Naive B cell (primary cell): Measurements from ENCODE around the gene FGF3. TPM values are rescaled to one million over a fixed set of nuclear protein-coding genes. Genes with fewer than 3 reads are reported as not detected.

ENCODE experiments used
- ATAC-seq, 2 donors: fragments of 150-1000 bp; cut with Tn5 transposase; 2 replicates each; pipeline ENCODE4 v1.10.0; 2021; ENCODE audit warnings: low read depth in 2 of 2, mild to moderate bottlenecking in 2 of 2, moderate library complexity in 2 of 2
- DNase-seq: peaks from one replicate; pipeline ENCODE4 v3.0.0; 2022
- H3K27ac Mint-ChIP-seq, 6 donors: one replicate each; pipeline ENCODE4 v1.8.0; 2020 to 2022; ENCODE audit warnings: mild to moderate bottlenecking in 6 of 6, mixed read lengths in 6 of 6, moderate library complexity in 5 of 6, inconsistent platforms in 2 of 6
- H3K27me3 Mint-ChIP-seq, 3 donors: one replicate each; pipeline ENCODE4 v1.8.0; 2021 to 2022; ENCODE audit warnings: mixed read lengths in 3 of 3, mild to moderate bottlenecking in 1 of 3
- H3K36me3 Mint-ChIP-seq, 2 donors: one replicate each; pipeline ENCODE4 v1.8.0; 2020 to 2022; ENCODE audit warnings: mixed read lengths in 2 of 2, inconsistent platforms in 1 of 2, mild to moderate bottlenecking in 1 of 2
- H3K4me1 Mint-ChIP-seq, 3 donors: one replicate each; pipeline ENCODE4 v1.8.0; 2020 to 2022; ENCODE audit warnings: mixed read lengths in 3 of 3, inconsistent platforms in 1 of 3, mild to moderate bottlenecking in 1 of 3, moderate library complexity in 1 of 3
- H3K4me3 Mint-ChIP-seq, 8 donors: one replicate each; pipeline ENCODE4 v1.8.0; 2020 to 2022; ENCODE audit warnings: mild to moderate bottlenecking in 8 of 8, mixed read lengths in 8 of 8, moderate library complexity in 8 of 8, inconsistent platforms in 2 of 8
- H3K9me3 Mint-ChIP-seq, 7 donors: one replicate each; pipeline ENCODE4 v1.8.0; 2020 to 2022; ENCODE audit warnings: mixed read lengths in 7 of 7, mild to moderate bottlenecking in 5 of 7, inconsistent platforms in 2 of 7, moderate library complexity in 1 of 7
- polyA plus RNA-seq, 6 donors: library from polyadenylated mRNA; unstranded; fragments of 300-500 nt; fragmentation: Illumina TruSeq; gene quantifications; one replicate each; pipeline ENCODE4 v1.2.3, GENCODE V29; 2021; ENCODE audit warnings: low read depth in 6 of 6

The FGF3 gene
- polyA plus RNA-seq, 6 donors from 2014 or later, result not detected

DNA sequence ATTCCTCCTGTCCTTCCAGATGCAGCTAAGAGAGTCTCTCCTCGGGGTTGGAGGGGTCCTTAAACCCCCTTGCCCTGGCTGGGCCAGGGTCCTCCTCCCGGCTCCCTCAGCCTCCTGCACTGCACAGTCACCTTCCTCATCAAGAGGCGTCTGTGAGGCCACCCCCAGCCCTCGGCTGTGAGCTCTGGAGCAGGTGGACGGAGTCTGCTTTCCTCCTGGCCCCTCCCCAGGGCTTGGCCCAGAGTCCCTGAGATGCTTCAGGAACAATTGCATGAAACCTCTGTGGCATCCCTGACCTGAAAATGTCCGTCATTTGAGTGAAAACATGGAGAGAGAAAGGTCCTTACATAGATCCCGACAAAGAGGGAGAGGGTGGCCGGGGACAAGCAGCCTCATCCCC is 6.7 kb upstream of the FGF3 start:
- Mint-ChIP-seq H3K36me3 (no peaks in the 10 kb centered on the region), H3K9me3 (peaks cover 0 to 8% (median 4%) of the 10 kb centered on the region in 7 donors), H3K4me1 (no peaks in the 10 kb centered on the region), H3K27ac (no peak overlapping the region), H3K27me3 (peaks cover 5 to 52% (median 37%) of the 10 kb centered on the region in 3 donors), H3K4me3 (no peak overlapping the region)
- DNase-seq (no peak), ATAC-seq (no peak)

DNA sequence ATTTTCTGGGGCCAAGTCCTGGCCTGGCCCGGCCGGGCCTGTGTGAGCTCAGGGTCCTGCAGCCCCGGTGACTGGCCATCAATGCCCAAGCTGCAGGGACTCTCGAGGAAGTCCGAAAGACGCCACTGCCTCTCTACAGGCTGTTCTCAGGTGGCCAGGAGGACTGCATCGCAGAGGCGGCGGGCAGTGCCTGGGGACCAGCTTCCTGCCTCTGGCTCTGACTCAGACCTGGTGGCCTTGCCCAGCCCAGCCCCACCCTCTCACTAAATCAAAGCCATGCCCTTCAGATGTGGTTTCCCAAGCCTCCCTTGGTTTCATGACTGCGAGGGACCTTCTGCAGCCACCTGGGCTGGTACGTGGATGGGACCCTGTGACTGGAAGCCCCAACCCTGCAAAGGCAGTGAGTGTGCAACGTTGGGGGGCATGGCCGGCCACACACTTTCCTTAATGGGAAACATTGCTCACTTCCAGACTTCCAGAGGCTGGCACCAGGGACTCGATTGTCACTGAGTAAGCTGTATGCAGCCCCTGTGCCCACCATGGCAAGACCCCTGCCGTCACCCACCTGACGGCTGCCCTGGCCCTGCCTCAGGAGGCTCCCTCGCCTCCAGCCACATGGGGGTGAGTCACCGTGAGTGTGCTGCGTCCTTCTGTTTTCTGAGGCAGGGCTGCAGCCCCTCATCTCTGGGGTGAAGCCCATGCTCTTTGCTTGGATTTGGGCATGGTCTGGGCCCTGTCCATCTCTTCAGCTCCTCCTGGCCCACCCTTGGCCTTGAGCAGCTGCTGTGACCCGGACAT is 6.0 kb upstream of the FGF3 start:
- Mint-ChIP-seq H3K4me3 (no peak overlapping the region), H3K27me3 (peaks cover 5 to 55% (median 39%) of the 10 kb centered on the region in 3 donors), H3K9me3 (peaks cover 0 to 8% (median 4%) of the 10 kb centered on the region in 7 donors), H3K36me3 (no peaks in the 10 kb centered on the region), H3K27ac (no peak overlapping the region), H3K4me1 (no peaks in the 10 kb centered on the region)
- DNase-seq (no peak), ATAC-seq (no peak)

DNA sequence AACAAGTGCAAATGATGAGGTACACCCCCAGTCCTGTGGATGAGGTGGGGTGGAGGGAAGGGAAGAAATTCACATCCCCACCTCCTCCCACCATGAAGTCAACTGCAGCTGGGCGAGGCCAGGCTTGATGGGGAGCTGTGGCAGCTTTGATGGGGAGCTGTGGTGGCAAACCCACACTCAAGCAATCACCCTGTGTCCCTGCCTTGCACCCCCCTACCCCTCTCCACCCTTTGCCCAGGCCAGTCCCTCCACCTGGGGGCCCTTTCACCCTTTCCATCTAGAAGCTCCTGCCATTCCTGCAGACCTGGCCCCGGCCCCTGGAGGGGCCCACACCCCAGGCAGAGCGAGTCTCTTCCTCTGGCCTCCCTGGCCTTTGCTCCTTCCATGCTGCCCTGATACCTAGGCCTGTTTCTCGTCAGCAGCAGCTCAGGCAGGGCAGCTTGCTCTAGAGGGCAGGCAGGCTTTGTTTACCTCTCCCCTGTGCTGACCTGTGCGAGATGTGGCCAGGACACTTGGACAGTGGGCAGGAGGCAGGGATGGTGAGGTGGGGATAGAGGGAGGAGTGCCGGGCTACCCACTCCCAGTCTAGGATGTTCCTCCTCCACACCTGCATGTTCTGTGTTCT is 4.5 kb upstream of the FGF3 start:
- no peak overlapping the region for H3K27ac Mint-ChIP-seq
- H3K4me1 Mint-ChIP-seq, result peaks cover 0 to 3% (median 0%) of the 10 kb centered on the region in 3 donors
- no peak overlapping the region for H3K4me3 Mint-ChIP-seq
- ATAC-seq (no peak), DNase-seq (no peak)
- H3K27me3 Mint-ChIP-seq, result peaks cover 9 to 64% (median 48%) of the 10 kb centered on the region in 3 donors
- peaks cover 0 to 8% (median 4%) of the 10 kb centered on the region in 7 donors for H3K9me3 Mint-ChIP-seq
- peaks cover 0 to 8% of the 10 kb centered on the region in 2 donors for H3K36me3 Mint-ChIP-seq

DNA sequence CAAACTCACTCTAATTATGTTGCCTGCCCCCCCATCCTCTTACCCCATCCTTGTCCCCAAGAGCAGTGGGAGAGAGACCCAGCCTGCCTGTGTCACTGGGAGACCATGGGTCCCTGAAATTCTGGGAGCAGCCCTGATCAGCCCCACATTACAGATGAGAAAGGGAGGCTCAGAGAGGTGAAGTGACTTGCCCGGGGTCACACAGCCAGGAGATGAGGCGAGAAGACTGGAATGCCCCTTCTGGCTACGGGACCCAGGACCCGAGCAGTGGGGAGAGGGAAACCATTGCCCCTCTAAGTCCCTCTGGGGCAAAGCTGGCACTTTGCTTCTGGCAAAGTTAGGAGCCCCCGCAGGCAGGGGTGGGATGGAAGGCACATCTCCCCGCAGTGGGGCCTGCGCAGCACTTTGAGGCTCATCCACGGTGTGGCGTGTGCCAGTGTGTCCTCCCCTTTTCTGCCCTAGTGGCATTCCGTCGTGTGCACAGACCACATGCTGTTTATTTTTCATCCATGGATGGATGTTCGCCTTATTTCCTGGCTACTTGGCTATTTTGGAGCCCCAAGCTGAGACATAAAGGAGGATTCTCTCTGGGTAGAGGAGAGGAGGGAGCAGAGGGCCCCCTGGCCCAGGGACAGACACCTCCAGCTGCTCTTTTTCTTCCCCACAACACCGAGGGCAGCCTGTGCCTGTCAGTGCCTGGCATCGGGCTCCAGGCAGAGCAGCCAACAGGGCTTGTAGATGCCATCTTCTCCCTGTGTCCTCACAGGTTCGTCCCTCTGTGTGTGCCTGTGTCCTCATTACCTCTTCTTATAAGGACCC is 3.7 kb upstream of the FGF3 start:
- H3K36me3 Mint-ChIP-seq, result peaks cover 0 to 8% of the 10 kb centered on the region in 2 donors
- no peak overlapping the region for H3K27ac Mint-ChIP-seq
- H3K27me3 Mint-ChIP-seq, result peaks cover 9 to 64% (median 48%) of the 10 kb centered on the region in 3 donors
- DNase-seq (no peak), ATAC-seq (no peak)
- H3K4me1 Mint-ChIP-seq, result peaks cover 0 to 3% (median 0%) of the 10 kb centered on the region in 3 donors
- no peak overlapping the region for H3K4me3 Mint-ChIP-seq
- peaks cover 0 to 8% (median 1%) of the 10 kb centered on the region in 7 donors for H3K9me3 Mint-ChIP-seq

DNA sequence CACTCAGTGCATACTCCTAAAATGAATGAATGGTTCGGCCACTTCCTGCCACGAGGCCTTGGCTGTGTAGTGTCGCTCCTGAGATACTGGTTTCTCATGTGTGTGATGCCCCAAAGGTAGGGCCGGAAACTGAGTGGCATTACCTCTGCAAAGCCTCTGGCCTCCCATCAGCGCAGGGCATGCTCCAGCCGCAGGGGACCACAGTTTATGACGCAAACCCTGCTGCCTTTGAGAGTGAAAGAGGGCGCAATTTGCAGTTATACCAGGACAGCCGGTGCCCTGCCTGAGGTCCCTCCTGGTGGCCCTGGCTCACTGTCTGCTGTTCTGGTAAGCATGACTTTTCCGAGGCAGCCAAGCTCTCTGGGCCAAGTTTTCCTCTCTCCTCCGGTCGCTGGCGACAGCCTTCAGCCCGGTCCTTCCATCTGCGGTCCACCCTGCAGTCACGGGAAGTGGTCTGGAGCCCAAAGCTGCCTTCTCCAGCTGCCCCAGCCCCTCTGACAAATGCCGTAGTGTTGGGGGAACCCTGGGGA is 2.4 kb upstream of the FGF3 start:
- H3K9me3 Mint-ChIP-seq, result peaks cover 0 to 1% (median 0%) of the 10 kb centered on the region in 7 donors
- H3K36me3 Mint-ChIP-seq, result peaks cover 0 to 8% of the 10 kb centered on the region in 2 donors
- H3K27me3 Mint-ChIP-seq, result peaks cover 7 to 67% (median 50%) of the 10 kb centered on the region in 3 donors
- no peak overlapping the region for H3K27ac Mint-ChIP-seq
- H3K4me3 Mint-ChIP-seq, result no peak overlapping the region
- no peak for ATAC-seq
- peaks cover 0 to 3% (median 0%) of the 10 kb centered on the region in 3 donors for H3K4me1 Mint-ChIP-seq
- no peak for DNase-seq

DNA sequence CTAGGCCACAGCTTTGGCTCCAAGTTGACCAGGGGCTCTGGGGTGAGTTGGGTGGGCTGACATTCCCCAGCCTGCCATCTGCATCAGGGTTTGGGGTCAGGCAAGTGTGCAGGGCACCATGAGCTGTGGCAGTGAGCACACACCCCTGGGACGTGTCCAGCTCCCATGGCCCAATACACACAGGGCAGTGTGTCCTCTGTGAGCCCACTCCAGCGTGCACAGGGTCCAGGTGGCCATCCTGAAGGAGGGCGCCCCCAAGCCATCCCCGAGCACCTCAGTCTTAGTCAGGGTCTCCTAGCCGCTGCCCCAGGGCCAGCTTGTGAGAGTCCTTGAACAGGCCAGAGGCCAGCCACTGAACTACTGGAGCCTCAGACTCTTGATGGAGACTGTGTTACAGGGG is 1.2 kb upstream of the FGF3 start:
- peaks cover 0 to 3% (median 0%) of the 10 kb centered on the region in 3 donors for H3K4me1 Mint-ChIP-seq
- ATAC-seq, result no peak
- no peak overlapping the region for H3K27ac Mint-ChIP-seq
- peaks cover 0 to 8% of the 10 kb centered on the region in 2 donors for H3K36me3 Mint-ChIP-seq
- peaks cover 5 to 72% (median 55%) of the 10 kb centered on the region in 3 donors for H3K27me3 Mint-ChIP-seq
- no peak overlapping the region for H3K4me3 Mint-ChIP-seq
- DNase-seq, result no peak
- no peaks in the 10 kb centered on the region for H3K9me3 Mint-ChIP-seq

DNA sequence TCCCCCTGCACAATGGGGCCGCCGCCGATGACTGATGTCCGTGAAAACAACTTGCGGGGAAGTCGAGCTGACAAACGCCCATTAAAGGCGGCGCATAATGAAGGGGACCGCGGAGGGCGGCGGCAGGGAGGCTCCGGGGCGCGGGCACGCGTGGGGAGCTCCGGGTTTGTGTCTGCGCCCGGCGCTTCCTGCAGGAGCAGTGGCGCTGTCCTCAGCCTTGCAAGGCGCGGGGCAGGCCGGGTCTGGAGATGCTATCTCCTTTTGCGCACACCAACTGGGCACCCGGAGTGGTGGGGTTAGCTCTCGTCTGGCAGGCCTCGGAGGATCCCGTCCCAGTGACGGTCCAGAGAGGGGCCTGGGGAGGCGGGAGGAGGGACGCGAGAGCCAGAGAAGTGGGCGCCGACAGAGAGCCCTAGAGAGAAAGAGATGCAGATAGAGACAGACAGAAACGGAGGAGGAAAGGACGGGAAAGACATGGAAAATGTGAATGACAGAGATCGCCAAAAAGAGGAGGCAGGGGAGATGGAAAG is 390 bp upstream of the FGF3 start:
- Mint-ChIP-seq H3K27me3 (peaks cover 5 to 73% (median 60%) of the 10 kb centered on the region in 3 donors), H3K9me3 (no peaks in the 10 kb centered on the region), H3K4me3 (peak overlapping the region in 1 of 8 donors; percentile 87), H3K36me3 (peaks cover 0 to 8% of the 10 kb centered on the region in 2 donors), H3K27ac (no peak overlapping the region), H3K4me1 (peaks cover 0 to 3% (median 0%) of the 10 kb centered on the region in 3 donors)
- DNase-seq, result no peak
- no peak for ATAC-seq

DNA sequence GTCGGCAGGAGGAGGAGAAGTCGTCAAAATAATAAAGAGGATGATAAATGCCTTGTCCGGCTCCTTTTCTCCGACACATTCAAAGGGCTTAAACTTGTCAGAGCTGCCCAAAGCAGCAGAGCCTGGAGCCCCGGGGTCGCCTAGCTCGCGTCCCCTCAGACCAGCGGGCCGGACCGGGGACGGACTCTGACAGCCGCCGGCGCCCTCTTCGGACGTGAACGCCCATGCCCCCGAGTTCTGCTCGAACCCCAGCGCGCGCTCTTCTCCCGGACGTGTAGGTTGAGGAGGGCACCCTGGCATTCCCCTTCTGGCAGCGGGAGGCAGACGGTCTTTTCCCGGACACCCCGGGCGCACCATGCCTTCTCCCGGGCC is 999 bp downstream of the FGF3 start:
- Mint-ChIP-seq H3K4me3 (no peak overlapping the region), H3K36me3 (peaks cover 0 to 16% of the 10 kb centered on the region in 2 donors), H3K9me3 (peaks cover 0 to 5% (median 0%) of the 10 kb centered on the region in 7 donors), H3K27me3 (peaks cover 11 to 71% (median 71%) of the 10 kb centered on the region in 3 donors), H3K27ac (no peak overlapping the region), H3K4me1 (peaks cover 0 to 6% (median 0%) of the 10 kb centered on the region in 3 donors)
- ATAC-seq, result no peak
- DNase-seq, result no peak

DNA sequence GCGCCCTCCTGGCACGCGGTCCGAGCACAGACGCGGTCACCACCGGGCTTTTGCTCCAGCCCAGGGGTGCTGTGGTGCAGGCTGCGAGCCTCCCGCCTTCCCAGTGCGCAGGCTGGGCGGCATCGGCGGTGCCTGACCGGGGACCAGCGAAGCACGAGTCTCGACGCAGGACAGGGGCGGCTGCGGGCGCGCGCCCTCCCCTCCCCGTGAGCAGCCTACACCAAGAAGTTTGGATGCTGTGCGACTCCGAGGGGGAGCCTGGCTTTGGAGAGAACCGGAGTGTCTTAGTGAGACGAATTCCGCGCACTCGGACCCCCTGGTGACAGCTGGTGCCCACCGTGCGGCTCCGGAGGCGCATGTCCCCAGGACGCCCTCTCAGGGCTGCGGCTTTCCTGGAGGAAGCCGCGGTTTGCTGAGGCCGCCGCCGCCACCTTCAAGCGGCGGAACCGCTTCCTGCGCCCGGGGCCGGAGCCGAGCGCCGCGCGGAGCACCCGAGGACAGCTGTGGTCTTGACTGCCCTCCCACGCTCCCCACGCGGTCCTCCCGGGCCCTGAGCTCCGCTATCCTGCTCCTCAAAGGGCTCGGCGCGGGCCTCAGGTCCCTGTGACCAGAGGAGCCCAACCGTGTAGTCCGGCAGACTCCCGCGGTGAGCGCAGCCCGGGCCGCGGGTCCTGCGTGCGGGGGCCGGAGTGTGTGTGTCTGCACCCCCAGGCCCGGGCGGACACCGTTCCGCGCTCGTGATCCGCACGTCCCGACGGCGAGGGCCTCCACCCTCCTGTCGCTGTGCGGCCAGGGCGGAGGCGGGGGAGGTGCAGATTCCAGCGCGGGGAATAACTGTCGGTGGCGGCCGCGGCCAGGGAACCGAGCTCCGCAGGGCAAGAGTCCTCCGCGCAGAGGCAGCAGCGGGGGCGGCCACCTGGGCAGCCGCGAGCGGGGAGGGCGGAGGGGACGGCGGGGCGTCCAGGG is 1.7 kb downstream of the FGF3 start:
- Mint-ChIP-seq H3K27me3 (peaks cover 11 to 71% (median 67%) of the 10 kb centered on the region in 3 donors), H3K27ac (no peak overlapping the region), H3K4me1 (peaks cover 0 to 6% (median 0%) of the 10 kb centered on the region in 3 donors), H3K4me3 (no peak overlapping the region), H3K36me3 (peaks cover 0 to 16% of the 10 kb centered on the region in 2 donors), H3K9me3 (peaks cover 0 to 5% (median 0%) of the 10 kb centered on the region in 7 donors)
- ATAC-seq (no peak), DNase-seq (no peak)

DNA sequence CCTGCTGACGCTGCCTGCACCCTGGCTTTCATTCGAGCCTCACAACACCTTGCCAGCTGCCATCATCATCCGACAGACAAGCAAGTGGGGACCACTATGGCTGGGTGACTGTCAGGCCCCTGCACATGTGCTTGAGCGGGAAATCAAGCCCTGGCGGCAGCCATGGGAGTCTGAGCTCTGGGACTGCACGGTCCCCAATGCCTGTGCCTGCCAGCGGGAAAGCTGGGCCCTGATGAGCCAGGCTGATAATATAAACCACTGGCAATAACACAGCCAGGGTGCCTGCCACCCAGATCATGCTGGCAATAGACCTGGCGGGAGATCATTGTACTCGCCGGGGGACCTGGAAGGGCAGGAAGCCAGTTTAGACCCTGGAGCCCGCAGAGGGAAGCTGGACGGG is 2.5 kb downstream of the FGF3 start:
- Mint-ChIP-seq H3K4me3 (no peak overlapping the region), H3K27me3 (peaks cover 11 to 62% (median 58%) of the 10 kb centered on the region in 3 donors), H3K36me3 (peaks cover 0 to 16% of the 10 kb centered on the region in 2 donors), H3K9me3 (peaks cover 0 to 5% (median 0%) of the 10 kb centered on the region in 7 donors), H3K4me1 (peaks cover 0 to 6% (median 0%) of the 10 kb centered on the region in 3 donors), H3K27ac (no peak overlapping the region)
- DNase-seq, result no peak
- no peak for ATAC-seq

DNA sequence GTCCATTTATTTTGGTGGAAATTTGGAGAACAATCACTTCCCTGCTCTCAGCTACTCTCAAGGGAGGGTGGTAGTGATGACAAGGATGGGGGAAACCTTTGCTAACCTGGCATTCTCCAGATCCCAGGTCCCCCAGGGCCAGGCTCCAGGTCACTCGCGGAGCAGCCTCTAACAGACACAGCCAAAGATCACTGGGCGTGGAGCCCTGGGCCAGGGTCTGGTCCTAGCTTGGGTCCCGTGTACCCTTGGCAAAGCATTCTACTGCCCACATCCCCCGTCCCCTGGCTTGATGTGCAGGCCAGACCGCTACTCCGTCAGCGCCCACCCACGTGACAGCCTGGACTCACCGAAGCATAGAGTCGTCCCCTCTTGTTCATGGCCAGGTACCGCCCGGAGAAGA is 3.2 kb downstream of the FGF3 start:
- no peak for ATAC-seq
- Mint-ChIP-seq H3K36me3 (peaks cover 0 to 16% of the 10 kb centered on the region in 2 donors), H3K4me1 (peaks cover 0 to 6% (median 0%) of the 10 kb centered on the region in 3 donors), H3K9me3 (peaks cover 0 to 5% (median 0%) of the 10 kb centered on the region in 7 donors), H3K27ac (no peak overlapping the region), H3K4me3 (no peak overlapping the region), H3K27me3 (peaks cover 11 to 57% (median 53%) of the 10 kb centered on the region in 3 donors)
- no peak for DNase-seq

DNA sequence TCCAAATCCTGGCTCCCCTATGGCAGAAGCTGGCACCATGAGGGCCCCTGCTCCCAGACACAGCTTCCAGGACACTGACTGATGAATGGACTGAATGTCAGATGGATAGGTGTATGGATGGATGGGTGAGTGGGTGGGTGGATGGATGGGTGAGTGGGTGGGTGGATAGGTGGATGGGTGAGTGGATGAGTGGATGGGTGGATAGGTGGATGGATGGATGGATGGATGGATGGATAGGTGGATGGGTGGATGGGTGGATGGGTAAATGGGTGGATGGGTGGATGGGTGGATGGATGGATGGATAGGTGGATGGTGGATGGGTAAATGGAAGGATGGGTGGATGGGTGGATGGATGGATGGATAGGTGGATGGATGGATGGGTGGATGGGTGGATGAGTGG is 4.3 kb downstream of the FGF3 start:
- DNase-seq, result no peak
- H3K27ac Mint-ChIP-seq, result no peak overlapping the region
- ATAC-seq, result no peak
- peaks cover 0 to 13% of the 10 kb centered on the region in 2 donors for H3K36me3 Mint-ChIP-seq
- H3K9me3 Mint-ChIP-seq, result peaks cover 0 to 5% (median 0%) of the 10 kb centered on the region in 7 donors
- H3K27me3 Mint-ChIP-seq, result peaks cover 10 to 46% (median 44%) of the 10 kb centered on the region in 3 donors
- peaks cover 0 to 6% (median 0%) of the 10 kb centered on the region in 3 donors for H3K4me1 Mint-ChIP-seq
- no peak overlapping the region for H3K4me3 Mint-ChIP-seq
